DND-41 (cell line): Measurements from ENCODE around the gene GALK1.

Source experiments
- ATAC-seq: fragments of 200-7000 bp; cut with Tn5 transposase; 3 replicates; pipeline ENCODE4 v1.9.1; 2021; ENCODE audit warnings: low read depth; ENCODE audit not compliant: insufficient read depth
- DNase-seq: peaks from one replicate; pipeline ENCODE4 v3.0.0-alpha.2; 2020
- H2AFZ ChIP-seq: 2 replicates; pipeline ENCODE4 v1.6.0; 2012; ENCODE audit warnings: low read depth, low read length
- H3K27ac ChIP-seq: 2 replicates; pipeline ENCODE4 v1.5.1; 2012; ENCODE audit warnings: low read length, inconsistent platforms
- H3K27me3 ChIP-seq: fragments of 200-600 bp; sonication (generic); 2 replicates; pipeline ENCODE4 v1.6.0; 2012; ENCODE audit warnings: low read length, mild to moderate bottlenecking, inconsistent platforms; ENCODE audit not compliant: insufficient read depth, poor library complexity
- H3K36me3 ChIP-seq: 2 replicates; pipeline ENCODE4 v1.5.1; 2012; ENCODE audit warnings: low read length, inconsistent platforms; ENCODE audit not compliant: insufficient read depth
- H3K4me1 ChIP-seq: 2 replicates; pipeline ENCODE4 v1.5.1; 2012; ENCODE audit warnings: mild to moderate bottlenecking, low read length; ENCODE audit not compliant: insufficient read depth
- H3K4me2 ChIP-seq: 2 replicates; pipeline ENCODE4 v1.6.0; 2012; ENCODE audit warnings: mild to moderate bottlenecking, moderate library complexity, low read length, inconsistent platforms; ENCODE audit not compliant: insufficient read depth
- H3K4me3 ChIP-seq, 2 experiments: fragments of 200-600 bp in 1 of 2; shearing (Covaris generic) in 1 of 2; 2 replicates each; pipeline ENCODE4 v1.5.1; 2012 to 2016; ENCODE audit warnings: inconsistent platforms in 2 of 2, low read length in 2 of 2, mild to moderate bottlenecking in 2 of 2, low read depth in 1 of 2, moderate library complexity in 1 of 2
- H3K79me2 ChIP-seq: 2 replicates; pipeline ENCODE4 v1.6.0; 2012; ENCODE audit warnings: low read length, inconsistent platforms; ENCODE audit not compliant: insufficient read depth
- H3K9ac ChIP-seq: 2 replicates; pipeline ENCODE4 v1.6.0; 2012; ENCODE audit warnings: low read depth, mild to moderate bottlenecking, inconsistent platforms, low read length, moderate library complexity
- H3K9me3 ChIP-seq: 2 replicates; pipeline ENCODE4 v1.5.1; 2012; ENCODE audit warnings: low read length, moderate library complexity, mild to moderate bottlenecking, inconsistent platforms; ENCODE audit not compliant: insufficient read depth, severe bottlenecking
- H4K20me1 ChIP-seq: 2 replicates; pipeline ENCODE4 v1.6.0; 2012; ENCODE audit warnings: low read length; ENCODE audit not compliant: insufficient read depth
- CTCF ChIP-seq: IDR thresholded peaks from 2 replicates; pipeline ENCODE4 v1.5.1; 2012; ENCODE audit warnings: borderline replicate concordance, low read length, moderate library complexity, mild to moderate bottlenecking; ENCODE audit not compliant: poor library complexity, severe bottlenecking; ENCODE audit errors: extremely low read depth
- EZH2 ChIP-seq: IDR thresholded peaks from 3 replicates; pipeline ENCODE4 v1.6.1; 2012; ENCODE audit warnings: borderline replicate concordance, low read depth, mild to moderate bottlenecking, moderate library complexity, low read length, inconsistent platforms; ENCODE audit not compliant: severe bottlenecking

Gene GALK1

GRCh38 chr17:75729351-75729750, 35.6 kb downstream of the GALK1 start:
- Histone ChIP-seq H3K79me2 (no peaks in the 10 kb centered on the region), H3K9ac (no peak overlapping the region), H3K36me3 (no peaks in the 10 kb centered on the region), H3K4me1 (no peaks in the 10 kb centered on the region), H3K27me3 (no peaks in the 10 kb centered on the region), H3K4me2 (no peak overlapping the region), H3K27ac (no peak overlapping the region), H3K4me3 (no peak overlapping the region), H4K20me1 (0 out of 2 replicates have a peak, but pooled peaks cover 1% of the 10 kb centered on the region), H3K9me3 (no peaks in the 10 kb centered on the region), H2AFZ (no peak overlapping the region)
- ATAC-seq (no peak), DNase-seq (no peak)
- no peak for TF ChIP-seq EZH2
- TF ChIP-seq CTCF, result no peak

- Histone ChIP-seq H3K4me2 (no peak overlapping the region), H3K9me3 (no peaks in the 10 kb centered on the region), H3K36me3 (no peaks in the 10 kb centered on the region), H4K20me1 (0 out of 2 replicates have a peak, but pooled peaks cover 6% of the 10 kb centered on the region), H2AFZ (no peak overlapping the region), H3K27me3 (no peaks in the 10 kb centered on the region), H3K4me3 (no peak overlapping the region), H3K9ac (no peak overlapping the region), H3K79me2 (no peaks in the 10 kb centered on the region), H3K27ac (no peak overlapping the region), H3K4me1 (no peaks in the 10 kb centered on the region)
- DNase-seq (no peak), ATAC-seq (no peak)
- TF ChIP-seq CTCF, result no peak
- TF ChIP-seq EZH2, result no peak
Observed at GRCh38 chr17:75727391-75727790, 37.6 kb downstream of the GALK1 start.

- Histone ChIP-seq H3K9ac (no peak overlapping the region), H3K4me3 (no peak overlapping the region), H3K9me3 (no peaks in the 10 kb centered on the region), H3K4me1 (peaks cover 5% of the 10 kb centered on the region), H4K20me1 (0 out of 2 replicates have a peak, but pooled peaks cover 6% of the 10 kb centered on the region), H3K27ac (no peak overlapping the region), H3K79me2 (no peaks in the 10 kb centered on the region), H2AFZ (no peak overlapping the region), H3K4me2 (no peak overlapping the region), H3K36me3 (no peaks in the 10 kb centered on the region), H3K27me3 (peaks cover 13% of the 10 kb centered on the region)
- TF ChIP-seq EZH2 (no peak), CTCF (no peak)
- no peak for DNase-seq
- no peak for ATAC-seq
Observed at GRCh38 chr17:75725504-75725903, 39.5 kb downstream of the GALK1 start.
